Fibroblast of pulmonary artery (primary cell): ENCODE results near the gene DTD1.

Experiments
- DNase-seq: peaks from one replicate; pipeline ENCODE4 v3.0.0-alpha.2; 2010; ENCODE audit warnings: low read depth
- H3K4me3 ChIP-seq: replicated peaks from 2 replicates; pipeline ENCODE4 v1.5.1; 2011; ENCODE audit warnings: low read depth, mild to moderate bottlenecking, control low read depth, low read length, moderate library complexity
- TF ChIP-seq, protein P1 (sequence below): IDR thresholded peaks from 2 replicates; pipeline ENCODE4 v1.5.1; 2011; ENCODE audit warnings: mild to moderate bottlenecking, control low read depth, low read length, inconsistent platforms; ENCODE audit errors: missing control alignments

The DTD1 gene

DNA sequence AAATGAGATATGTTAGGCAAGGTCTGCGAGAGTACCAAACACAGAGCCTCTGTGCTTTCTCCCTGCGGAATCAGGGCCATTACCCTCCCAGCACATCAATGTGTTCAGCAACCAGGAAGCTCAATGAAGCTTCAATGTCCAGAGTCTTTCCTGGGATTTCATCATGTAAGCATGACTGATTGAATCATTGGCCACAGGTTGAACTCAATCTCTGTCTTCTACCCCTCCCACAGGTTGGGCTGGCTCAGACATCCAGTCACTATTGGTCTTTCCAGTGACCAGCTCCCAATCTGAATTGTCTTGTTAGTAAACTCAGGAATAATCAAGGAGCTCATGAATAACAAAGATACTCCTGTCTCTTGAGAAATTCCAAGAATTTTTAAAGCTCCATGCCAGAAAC, 2.7 kb upstream of the DTD1 start:
- no peak overlapping the region for H3K4me3 ChIP-seq
- DNase-seq = peak; percentile 52
- TF ChIP-seq, protein P1, sequence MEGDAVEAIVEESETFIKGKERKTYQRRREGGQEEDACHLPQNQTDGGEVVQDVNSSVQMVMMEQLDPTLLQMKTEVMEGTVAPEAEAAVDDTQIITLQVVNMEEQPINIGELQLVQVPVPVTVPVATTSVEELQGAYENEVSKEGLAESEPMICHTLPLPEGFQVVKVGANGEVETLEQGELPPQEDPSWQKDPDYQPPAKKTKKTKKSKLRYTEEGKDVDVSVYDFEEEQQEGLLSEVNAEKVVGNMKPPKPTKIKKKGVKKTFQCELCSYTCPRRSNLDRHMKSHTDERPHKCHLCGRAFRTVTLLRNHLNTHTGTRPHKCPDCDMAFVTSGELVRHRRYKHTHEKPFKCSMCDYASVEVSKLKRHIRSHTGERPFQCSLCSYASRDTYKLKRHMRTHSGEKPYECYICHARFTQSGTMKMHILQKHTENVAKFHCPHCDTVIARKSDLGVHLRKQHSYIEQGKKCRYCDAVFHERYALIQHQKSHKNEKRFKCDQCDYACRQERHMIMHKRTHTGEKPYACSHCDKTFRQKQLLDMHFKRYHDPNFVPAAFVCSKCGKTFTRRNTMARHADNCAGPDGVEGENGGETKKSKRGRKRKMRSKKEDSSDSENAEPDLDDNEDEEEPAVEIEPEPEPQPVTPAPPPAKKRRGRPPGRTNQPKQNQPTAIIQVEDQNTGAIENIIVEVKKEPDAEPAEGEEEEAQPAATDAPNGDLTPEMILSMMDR = no peak

DNA sequence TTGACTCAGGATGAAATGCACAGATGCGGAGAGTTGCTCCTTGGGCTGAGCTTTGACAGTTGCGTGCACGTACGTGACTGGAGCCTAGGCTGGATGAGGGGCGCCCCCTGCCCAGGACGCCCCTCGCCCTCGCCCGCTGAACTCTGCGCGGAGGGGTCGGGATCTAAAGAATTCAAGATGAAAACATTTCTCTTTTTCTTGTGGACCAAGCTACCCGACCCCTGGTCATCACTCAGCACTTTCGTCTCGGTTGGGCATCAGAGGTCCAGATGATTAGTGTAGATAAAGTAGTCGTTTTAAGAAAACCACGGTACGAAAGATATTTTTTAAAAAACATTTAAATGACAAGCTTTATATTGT, 700 bp downstream of the DTD1 start:
- TF ChIP-seq, protein P1 = no peak
- H3K4me3 ChIP-seq = peak overlapping the region; percentile 81
- DNase-seq = no peak

GRCh38 chr20:18589941-18590674, 2.3 kb downstream of the DTD1 start:
- TF ChIP-seq, protein P1 = no peak
- peak; percentile 4 for DNase-seq
- H3K4me3 ChIP-seq = no peak overlapping the region

GRCh38 chr20:18596270-18596669, 8.4 kb downstream of the DTD1 start:
- TF ChIP-seq, protein P1 = no peak
- no peak overlapping the region for H3K4me3 ChIP-seq

DNA sequence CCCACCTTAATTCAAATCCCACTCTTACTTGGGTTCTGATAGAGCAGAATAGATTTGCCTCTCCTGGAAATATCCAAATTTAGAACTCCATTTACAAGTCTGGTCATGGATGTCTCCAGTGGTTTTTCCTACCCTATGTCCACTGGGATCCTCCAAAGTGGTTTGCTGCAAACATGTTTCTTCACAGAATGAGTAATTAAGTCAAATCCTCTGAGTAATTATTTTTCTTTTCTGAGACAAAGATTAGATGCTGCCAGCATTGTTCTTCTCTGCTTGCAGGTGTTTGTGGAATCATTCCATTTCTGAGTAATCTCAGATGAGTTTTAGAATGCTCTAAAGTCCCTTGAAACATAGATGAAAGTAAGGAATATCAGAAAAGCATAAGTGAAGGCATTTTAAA, 21.9 kb downstream of the DTD1 start:
- TF ChIP-seq, protein P1 = no peak
- DNase-seq = no peak

More at GRCh38 chr20:18596270-18596669, 8.4 kb downstream of the DTD1 start:
- DNase-seq = no peak

GRCh38 chr20:18611492-18611891, 23.6 kb downstream of the DTD1 start:
- TF ChIP-seq, protein P1 = no peak
- H3K4me3 ChIP-seq = no peak overlapping the region
- no peak for DNase-seq

More for the DNA sequence above, 21.9 kb downstream of the DTD1 start:
- no peak overlapping the region for H3K4me3 ChIP-seq

DNA sequence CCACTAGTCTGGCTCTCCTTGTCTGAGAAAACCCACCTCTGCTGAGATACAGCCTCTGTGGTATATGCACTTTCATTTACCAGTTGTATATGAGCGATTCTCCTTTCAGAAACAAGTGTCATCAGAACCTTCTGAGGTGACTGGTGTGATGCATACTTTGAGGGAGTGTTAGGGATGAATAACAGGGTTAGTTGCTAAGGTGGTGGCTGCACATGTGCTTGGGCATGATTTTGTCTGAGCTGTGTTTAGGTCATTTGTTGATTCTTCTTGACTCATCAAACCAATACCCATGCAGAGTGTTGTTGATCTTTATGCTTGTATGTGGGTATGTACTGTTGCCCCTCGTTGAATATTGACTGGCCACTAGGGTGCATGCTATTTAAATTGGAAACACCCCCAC, 25.7 kb downstream of the DTD1 start:
- no peak overlapping the region for H3K4me3 ChIP-seq
- DNase-seq = no peak
- TF ChIP-seq, protein P1 = no peak
